HG03354 (cell line): ENCODE data around the gene LNX1.
A peak's percentile ranks its signal among the peaks of the same experiment; 100 is the strongest.

Experiments
- ATAC-seq: cut with Tn5 transposase; IDR thresholded peaks from one replicate; pipeline ENCODE4 v1.9.1; 2021; ENCODE audit warnings: mild to moderate bottlenecking; ENCODE audit not compliant: unreplicated experiment, poor library complexity, severe bottlenecking

Gene LNX1

DNA sequence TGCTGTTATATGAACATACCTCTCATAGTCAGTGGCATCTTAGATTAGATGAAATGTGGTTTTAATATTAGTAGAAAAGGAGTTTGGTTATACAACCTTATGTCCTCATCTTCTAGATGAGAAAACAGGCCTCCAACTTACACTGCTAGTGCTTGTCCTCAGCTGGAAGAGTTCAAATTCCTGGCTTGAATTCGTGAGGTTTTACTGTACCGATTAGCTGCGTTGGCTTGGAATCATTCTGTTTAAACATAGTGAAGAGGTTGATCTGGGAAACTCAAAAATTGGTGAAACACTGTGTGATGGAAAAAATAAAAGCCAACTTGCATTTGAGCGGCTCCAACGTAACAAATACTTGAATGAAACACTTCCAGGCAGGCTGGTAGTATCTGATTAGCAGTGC, 81.0 kb downstream of the LNX1 start:
- ATAC-seq = no peak

DNA sequence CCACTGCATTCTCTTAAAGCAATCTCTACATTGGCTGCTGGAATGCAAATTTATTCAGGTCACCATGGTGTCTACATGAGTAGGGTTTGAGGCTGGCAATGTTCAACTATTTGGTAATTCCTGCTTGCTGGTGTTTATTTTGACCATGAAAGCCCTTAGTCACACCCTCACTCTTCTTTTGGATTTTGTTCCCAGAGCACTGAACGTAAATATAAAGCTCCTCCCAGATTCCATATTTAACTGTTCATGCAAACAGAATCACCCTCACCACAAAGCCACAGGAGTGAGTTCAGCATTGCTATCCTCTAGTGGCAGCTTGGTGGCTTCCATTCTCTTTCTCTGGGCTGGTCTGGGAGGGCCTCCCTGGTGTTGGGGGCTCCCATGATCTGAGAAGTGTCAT, 82.8 kb downstream of the LNX1 start:
- no peak for ATAC-seq

DNA sequence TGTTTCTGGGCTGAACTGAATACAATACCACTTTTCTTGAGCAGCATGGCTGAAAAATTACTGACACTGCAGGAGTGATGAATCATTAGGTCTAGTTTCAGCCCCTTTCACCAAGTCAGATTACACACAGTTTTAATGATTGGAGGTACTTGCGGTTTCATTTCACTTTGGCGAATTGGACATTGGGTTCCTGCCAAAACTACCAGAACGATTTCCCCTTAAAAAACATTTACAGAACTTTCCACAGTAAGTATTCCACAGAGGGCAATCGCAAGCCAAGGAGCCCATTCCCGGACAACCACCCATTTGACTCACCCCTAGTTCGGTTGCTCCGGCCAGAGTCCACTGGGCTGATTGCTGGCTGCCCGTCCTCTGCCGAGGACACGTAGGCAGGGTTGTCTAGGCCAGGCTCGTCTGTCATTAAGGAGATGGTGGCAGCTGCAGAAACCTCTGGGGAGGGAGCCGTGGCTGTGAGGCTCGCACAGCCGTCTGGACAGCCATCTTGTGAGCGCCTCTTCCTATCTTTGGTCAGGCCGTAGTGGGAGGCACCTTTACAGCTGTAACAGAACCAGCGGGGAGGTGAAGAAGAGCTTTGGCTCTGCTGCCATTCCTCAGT, 83.5 kb downstream of the LNX1 start:
- no peak for ATAC-seq

DNA sequence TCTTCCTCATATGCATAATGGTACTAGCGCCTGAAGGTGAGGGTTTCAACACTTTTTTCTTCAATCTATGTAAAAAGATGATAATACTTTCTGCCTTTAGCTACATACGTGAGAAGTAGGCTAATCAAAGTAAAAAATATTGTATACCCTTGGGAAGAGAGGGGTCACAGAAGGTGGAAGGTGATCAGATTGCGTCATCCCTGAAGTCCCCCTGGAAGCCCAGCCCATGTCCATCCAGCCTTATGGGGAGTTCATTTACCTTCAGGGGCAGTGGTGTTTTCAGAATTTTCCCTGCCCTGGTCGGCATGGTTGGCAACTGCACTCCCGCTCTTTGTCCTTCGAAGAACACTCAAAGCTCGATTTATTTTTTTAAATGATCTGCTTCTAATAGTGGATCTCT, 84.2 kb downstream of the LNX1 start:
- no peak for ATAC-seq

DNA sequence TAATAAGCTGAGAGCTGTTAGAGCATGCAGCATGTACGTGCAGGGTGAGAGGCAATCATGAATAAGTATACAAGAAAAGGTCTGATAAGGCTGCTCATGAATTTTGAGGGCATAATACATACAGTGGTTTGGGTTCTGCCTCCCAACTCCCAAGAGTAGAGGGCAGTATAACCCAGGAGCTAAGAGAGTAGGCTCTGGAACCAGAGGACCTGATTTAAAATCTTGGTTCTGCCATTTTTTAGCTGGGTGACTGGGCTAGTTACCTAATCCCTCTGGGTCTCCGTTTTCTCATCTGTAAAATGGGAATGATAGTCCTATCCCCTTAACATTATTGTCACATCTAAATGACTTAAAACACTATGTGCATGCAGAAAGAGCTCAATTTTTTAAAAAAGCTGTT, 85.3 kb downstream of the LNX1 start:
- ATAC-seq = no peak

DNA sequence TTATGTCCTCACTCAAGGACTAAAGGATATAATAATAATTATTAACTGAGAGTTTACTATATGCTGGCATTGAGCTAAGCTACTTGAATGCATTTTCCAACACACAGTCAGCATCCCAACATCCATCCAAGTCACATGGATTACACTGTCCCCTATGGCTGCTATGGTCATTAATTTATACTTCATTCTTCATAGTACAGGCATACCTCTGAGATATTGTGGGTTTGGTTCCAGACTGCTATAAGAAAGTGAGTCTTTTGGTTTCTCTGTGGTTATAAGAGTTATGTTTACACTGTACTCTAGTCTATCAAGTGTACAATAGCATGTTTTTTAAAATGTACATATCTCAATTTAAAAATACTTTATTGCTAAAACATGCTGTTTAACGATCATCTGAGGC, 89.2 kb downstream of the LNX1 start:
- no peak for ATAC-seq

DNA sequence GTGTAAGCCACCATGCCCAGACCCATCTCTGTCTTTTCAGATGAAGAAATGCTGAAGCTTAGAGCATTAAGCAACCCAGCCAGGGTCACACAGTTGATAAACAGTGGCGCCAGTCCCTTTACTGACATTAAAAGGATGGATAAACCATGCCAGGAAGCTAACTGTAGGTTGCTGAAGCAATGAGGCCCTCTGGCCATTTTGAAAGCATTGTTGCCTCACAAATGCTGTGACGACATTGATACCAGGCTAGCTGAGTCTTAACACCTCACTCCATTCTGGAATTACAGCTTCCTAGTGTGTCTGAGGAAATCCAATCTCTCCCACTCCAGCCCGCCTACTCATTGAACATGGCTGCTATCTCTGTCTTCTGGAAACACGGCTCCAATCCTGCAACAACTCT, 89.7 kb downstream of the LNX1 start:
- no peak for ATAC-seq

DNA sequence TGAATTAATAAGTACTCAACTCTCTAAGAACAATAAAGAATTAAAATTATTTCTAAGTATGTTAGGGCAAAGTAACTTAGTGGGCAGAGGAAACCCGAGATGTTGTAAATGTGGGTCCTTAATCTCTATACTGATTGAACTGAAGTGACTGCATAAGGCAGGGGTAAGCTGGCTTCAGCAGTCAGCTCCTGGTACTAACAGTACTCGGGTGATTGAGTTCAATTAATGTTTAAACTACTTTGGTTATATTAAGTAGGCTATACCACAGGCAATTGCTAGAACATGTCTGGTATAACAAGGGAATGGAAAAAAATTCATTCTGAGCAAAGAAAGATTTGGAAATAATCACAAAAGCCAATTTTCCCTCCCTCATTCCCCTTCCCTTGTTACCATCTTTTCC, 90.7 kb downstream of the LNX1 start:
- no peak for ATAC-seq

DNA sequence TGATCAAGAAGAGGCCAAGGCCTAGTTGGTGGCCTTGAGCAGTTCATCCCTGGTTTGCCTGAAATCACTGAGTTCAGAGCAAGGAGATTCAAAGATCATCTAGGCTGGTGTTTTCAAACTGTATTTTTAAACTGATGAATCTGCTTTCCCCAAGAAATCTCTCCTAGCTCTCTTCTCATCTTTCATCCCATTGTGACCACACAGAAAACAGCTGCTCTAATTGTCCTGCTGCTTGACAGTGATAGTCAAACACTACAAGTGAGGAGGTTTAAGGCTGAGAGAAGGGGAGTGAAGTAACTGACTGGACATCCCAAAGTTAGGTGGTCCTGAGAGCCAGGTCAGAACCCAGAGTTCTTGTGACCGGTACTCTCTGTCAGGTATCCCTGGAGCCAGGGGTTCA, 91.5 kb downstream of the LNX1 start:
- ATAC-seq = no peak

DNA sequence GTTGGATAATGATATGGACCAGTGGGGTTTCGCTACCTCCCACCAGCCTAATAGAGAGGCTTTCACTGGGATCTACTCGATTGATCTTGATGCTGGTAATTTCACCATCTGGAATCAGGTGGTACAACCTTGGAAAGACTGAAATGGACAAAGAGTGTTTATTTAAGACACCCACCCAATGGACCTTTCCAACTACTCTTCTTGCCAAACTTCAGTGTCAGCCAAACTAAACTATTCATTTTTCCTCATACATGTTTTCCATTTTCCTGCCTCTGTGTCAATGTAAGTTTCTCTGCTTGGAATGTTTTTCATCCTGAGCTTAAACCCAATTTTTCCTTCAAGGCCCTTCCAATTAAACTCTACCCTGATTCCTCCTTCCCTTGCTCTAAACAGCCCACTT, 92.6 kb downstream of the LNX1 start:
- no peak for ATAC-seq

DNA sequence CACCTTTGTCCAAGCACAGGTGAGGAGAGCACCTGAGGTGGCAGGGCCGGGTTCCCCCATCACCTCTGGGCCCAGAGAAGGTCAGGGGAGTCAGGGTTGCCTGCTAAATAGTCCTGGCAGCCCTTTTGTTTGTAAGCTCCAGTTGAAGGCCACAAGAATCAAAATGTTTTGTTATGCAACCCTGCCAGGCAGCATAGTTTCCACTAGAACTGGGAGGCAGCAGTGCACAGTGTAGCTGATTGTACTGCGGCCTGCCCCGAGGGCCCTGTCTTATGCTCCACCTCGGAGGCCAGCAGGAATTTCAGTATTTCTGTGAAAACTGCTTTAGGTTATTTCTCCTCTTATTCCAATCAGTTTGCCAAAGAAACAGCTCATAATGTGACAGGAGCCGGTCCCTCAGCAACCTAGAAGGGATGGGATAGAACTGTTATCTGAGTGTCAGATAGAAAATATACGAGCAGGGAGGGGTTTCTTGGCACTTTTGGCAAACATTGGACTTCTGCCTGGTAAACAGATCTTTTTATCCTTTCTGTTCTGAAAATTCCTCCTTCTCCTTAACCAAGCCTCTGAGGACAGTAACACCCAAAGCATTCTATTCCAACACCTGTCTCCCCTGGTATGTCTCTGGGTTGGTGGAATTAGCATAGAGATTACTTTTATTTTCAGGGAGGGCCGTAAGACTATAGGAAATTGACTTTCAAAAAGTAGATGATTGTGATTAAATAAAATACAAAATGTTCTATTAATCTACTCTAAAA, 93.6 kb downstream of the LNX1 start:
- no peak for ATAC-seq

DNA sequence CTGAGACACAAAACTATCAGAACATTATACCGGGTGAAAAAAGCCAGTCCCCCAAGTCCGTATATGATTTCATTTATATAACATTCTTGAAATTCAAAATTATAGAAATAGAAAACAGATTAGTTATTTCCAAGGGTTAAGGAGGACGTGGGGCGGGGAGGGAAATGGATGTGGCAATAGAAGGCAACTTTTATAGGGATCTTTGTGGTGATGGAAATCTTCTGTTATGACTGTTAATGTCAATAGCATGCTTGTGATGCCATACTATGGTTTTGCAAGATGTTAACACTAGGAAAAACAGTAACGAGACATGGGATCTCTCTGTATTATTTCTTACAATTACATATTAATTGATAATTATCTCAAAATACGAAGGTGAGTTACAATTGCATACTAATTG, 96.4 kb downstream of the LNX1 start:
- ATAC-seq = no peak

DNA sequence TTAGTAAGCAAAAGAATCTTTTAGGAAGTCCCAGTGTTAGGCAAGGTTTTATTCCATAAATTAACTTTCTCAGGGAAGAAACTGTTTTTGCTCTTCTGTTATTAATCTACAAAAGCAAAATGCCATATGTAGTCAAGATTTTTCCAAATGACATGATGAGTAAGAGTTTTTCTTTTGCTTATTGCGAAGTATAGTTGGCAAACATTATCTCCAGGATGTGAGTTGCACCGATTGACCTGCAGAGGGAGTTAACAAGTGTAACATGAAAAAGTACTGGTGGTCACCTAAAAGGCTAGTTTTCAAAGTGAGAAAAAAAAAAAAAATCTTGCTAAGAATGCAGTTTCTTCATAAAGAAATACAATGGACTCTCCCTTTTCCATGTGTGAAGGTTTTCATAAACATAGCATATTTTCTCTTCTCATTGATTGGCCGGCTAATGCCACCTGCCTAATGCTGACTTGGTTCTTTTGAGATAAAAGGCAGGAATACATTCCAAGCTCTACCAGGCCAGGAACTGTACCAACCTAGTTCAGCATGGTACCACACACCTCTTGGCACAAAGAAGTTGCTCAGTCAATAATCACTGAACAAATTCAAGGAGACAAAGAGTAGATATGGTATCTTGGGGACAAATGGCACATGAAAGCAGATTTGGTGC, 100.2 kb downstream of the LNX1 start:
- peak; percentile 52 for ATAC-seq

DNA sequence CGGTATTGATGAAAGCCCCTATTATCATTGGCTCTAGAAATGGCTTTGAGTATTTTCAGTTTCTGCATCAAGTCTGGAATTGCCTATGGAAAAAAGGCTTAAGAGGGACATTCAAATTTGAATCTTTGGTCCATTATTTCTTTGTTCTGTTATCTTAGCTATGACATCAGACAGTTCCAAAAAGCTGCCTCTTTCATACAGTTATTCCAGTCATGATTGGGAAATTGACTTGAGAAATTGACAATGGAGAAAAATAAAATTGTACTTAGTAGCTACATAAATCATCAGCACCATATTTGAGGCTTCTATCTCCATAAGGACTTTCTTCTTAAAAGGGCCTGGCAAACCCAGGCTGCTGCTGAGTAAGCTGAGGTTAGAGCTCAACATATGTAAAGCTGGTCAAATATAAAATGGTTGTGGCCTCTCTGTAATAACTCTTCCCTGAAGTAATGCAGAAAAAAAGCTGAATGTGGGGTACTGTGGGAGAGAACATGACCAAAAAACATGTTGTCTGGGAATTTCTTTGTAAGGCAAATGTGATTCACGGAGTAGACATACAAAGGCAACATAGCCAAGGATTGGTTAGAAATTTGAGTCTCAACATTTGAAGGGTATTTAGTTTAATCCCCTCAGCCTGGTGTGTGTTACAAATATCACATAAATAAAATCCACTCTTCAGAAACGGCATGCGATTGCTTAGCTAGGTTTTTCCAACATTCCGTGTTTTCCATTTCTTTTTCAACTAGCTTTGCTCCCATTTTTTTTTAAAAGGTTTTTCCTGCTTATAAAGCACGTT, 100.9 kb downstream of the LNX1 start:
- no peak for ATAC-seq

DNA sequence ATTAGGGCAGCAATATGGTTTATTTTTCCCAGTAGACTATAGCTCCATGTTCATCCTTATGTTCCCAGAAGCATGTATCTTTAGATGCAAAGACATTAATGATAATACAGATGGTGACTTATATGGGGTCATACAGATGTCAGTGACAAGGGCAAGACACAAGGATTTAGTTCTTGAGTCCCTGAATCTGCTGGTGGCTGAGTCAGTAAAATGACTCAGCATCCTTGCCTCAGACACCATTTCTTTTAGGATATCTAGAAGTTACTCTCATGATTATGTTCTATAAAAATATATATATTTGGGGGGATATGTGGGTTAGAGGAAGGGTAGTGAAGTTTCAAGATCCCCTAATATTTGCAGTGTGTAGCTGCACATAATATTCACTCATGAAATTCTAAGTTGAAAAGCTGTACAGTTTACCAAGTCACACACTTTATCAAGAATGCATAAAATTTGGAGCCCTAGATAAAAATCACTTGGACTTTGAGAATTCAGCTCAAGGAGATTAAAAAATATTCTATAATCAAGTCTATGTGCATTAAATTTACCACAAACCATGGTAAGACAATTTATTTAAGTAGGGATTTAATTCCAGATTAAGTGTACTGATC, 101.9 kb downstream of the LNX1 start:
- ATAC-seq = no peak

DNA sequence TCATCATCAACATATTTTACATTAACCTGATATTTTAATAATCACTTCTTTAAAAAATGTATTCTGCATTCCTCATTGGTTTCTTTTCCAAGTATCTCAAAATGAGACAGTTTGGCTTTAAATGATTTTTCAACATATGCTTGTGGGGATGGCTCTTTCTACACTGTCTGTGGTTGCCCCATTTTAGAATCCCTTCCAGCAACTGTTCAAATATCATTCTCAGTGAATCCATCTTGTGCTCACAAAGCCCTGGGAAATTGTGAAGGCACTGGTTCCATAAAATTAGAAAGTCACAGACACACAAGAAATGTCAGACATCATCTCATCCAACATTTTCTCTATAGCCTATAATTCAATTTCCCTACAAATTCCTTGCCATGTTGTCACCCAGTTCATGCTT, 103.5 kb downstream of the LNX1 start:
- no peak for ATAC-seq

DNA sequence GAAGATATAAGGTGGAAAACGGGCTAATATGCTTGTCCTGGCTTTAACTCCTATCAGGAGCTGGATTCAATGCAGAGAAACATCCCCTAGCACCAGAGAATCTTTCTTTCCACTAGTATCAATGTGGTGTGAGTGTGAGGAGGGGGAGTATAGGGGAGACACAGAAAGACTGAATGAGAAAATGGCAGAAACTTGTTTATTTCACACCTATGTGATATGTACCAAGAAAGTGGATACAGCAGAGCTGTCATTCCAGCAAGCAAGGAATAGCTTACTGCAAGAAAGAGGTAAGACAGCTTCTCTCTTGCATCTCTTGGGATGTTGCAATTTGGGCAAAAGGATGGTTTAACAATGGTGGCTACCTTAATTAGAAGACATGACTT, 105.6 kb downstream of the LNX1 start:
- ATAC-seq = no peak

DNA sequence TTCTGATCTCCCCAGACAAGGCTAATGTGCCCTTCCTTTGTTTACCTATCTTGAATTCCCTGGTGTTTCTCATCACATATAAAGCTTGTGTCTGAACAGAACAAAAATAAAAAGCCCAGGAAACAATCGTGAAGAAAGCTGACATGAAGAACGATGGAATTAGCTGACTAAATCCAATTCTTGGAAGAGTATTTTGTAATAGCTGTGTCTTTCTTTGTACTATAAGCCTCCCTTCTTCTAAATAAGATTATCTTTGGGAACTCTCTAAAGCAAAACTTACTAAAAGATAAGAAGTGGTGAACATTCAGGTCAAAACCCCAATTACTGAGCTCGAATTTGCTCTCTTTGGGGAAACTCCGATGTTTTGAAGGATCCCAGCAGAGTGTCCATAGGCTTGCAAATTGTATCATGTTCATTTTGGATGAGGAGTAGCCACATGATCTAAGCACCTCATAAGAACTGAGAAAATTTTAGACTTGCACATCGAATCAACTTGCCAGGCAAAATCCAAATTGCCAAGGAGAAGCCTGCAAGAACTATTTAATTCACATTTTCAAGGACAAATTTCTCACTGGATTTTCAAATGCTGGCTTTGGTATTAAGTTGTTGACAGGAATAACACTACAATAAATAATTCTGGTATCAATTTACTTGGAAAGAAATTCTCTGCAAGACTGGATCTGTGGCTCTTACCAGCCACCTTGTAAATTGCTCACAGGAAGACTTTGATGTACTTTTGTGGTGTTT, 106.2 kb downstream of the LNX1 start:
- ATAC-seq = no peak

DNA sequence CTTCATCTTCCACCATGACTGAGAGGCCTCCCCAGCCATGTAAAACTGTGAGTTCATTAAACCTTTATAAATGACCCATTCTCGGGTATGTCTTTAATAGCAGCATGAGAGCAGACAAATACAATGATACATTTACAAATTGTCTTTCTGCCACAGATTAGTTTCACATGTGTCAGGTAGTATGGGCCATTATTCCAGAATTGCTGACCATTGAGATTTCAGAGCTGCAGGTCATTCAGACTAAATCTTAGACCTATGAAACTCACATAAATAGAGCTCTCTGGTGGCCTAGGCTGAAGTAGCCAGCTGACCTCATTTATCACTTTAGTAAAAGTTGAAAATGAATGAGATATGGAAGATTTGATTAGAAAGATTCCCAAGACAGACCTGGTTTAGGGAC, 108.0 kb downstream of the LNX1 start:
- ATAC-seq = no peak
